GM18508 (cell line): Measurements from ENCODE around the gene RPUSD4.

Experiments used
- ATAC-seq: cut with Tn5 transposase; IDR thresholded peaks from one replicate; pipeline ENCODE4 v1.9.1; 2021; ENCODE audit warnings: moderate number of reproducible peaks; ENCODE audit not compliant: insufficient read depth, unreplicated experiment

RPUSD4 gene

GRCh38 chr11:126186025-126186698, 25.3 kb downstream of the RPUSD4 start:
- no peak for ATAC-seq

- no peak for ATAC-seq
Measured at GRCh38 chr11:126185259-126186024, 26.0 kb downstream of the RPUSD4 start.

GRCh38 chr11:126182787-126183445, 28.5 kb downstream of the RPUSD4 start:
- no peak for ATAC-seq

GRCh38 chr11:126181939-126182730, 29.3 kb downstream of the RPUSD4 start:
- no peak for ATAC-seq

- ATAC-seq: no peak
Measured at GRCh38 chr11:126176853-126177470, 34.5 kb downstream of the RPUSD4 start.

GRCh38 chr11:126175393-126175792, 36.1 kb downstream of the RPUSD4 start:
- ATAC-seq: no peak

- ATAC-seq: no peak
Measured at GRCh38 chr11:126174816-126175215, 36.6 kb downstream of the RPUSD4 start.

GRCh38 chr11:126173257-126173656, 38.2 kb downstream of the RPUSD4 start:
- ATAC-seq: no peak

GRCh38 chr11:126172596-126173038, 38.8 kb downstream of the RPUSD4 start:
- ATAC-seq: no peak

- no peak for ATAC-seq
Measured at GRCh38 chr11:126169291-126169690, 42.2 kb downstream of the RPUSD4 start.

GRCh38 chr11:126167488-126167887, 44.0 kb downstream of the RPUSD4 start:
- ATAC-seq: no peak

GRCh38 chr11:126166413-126166812, 45.0 kb downstream of the RPUSD4 start:
- no peak for ATAC-seq

- no peak for ATAC-seq
Measured at GRCh38 chr11:126165757-126166156, 45.7 kb downstream of the RPUSD4 start.

GRCh38 chr11:126165311-126165720, 46.1 kb downstream of the RPUSD4 start:
- ATAC-seq: no peak

- ATAC-seq: no peak
Measured at GRCh38 chr11:126164781-126165180, 46.7 kb downstream of the RPUSD4 start.

- ATAC-seq: no peak
Measured at GRCh38 chr11:126163779-126164178, 47.7 kb downstream of the RPUSD4 start.

GRCh38 chr11:126163074-126163700, 48.3 kb downstream of the RPUSD4 start:
- ATAC-seq: no peak

GRCh38 chr11:126162306-126163030, 49.0 kb downstream of the RPUSD4 start:
- no peak for ATAC-seq

GRCh38 chr11:126161023-126161391, 50.4 kb downstream of the RPUSD4 start:
- no peak for ATAC-seq
